Smooth muscle cell (in vitro differentiated cells): ENCODE results near the gene ASAP3. TPM values are rescaled to one million over a fixed set of nuclear protein-coding genes. Genes with fewer than 3 reads are reported as not detected.

Experiments used
- DNase-seq: peaks from one replicate; lab custom pipeline; 2025; ENCODE audit not compliant: unreplicated experiment; lab: John Stamatoyannopoulos, UW
- H2AFZ ChIP-seq: fragments of 200-600 bp; sonication (generic); 2 replicates; pipeline ENCODE4 v1.6.0; 2016; ENCODE audit warnings: antibody characterized with exemption, low read depth, mild to moderate bottlenecking
- H3F3A ChIP-seq: fragments of 200-600 bp; sonication (generic); 2 replicates; pipeline ENCODE4 v1.6.0; 2017; ENCODE audit warnings: antibody characterized with exemption, low read depth
- H3K27ac ChIP-seq: fragments of 200-600 bp; sonication (generic); 2 replicates; pipeline ENCODE4 v1.5.1; 2016; ENCODE audit warnings: low read depth, mild to moderate bottlenecking
- H3K27me3 ChIP-seq: fragments of 200-600 bp; sonication (generic); 2 replicates; pipeline ENCODE4 v1.6.1; 2016; ENCODE audit warnings: low read depth, mild to moderate bottlenecking
- H3K36me3 ChIP-seq: fragments of 200-600 bp; sonication (generic); 2 replicates; pipeline ENCODE4 v1.5.1; 2016; ENCODE audit warnings: low read depth
- H3K4me1 ChIP-seq: fragments of 200-600 bp; sonication (generic); 2 replicates; pipeline ENCODE4 v1.5.1; 2016; ENCODE audit warnings: low read depth
- H3K4me2 ChIP-seq: fragments of 200-600 bp; sonication (generic); 2 replicates; pipeline ENCODE4 v1.6.0; 2016; ENCODE audit warnings: mild to moderate bottlenecking
- H3K4me3 ChIP-seq: fragments of 200-600 bp; sonication (generic); 2 replicates; pipeline ENCODE4 v1.5.1; 2016; ENCODE audit warnings: mild to moderate bottlenecking
- H3K79me2 ChIP-seq: fragments of 200-600 bp; sonication (generic); 2 replicates; pipeline ENCODE4 v1.6.0; 2016; ENCODE audit warnings: low read depth, mild to moderate bottlenecking
- H3K9ac ChIP-seq: fragments of 200-600 bp; sonication (generic); 2 replicates; pipeline ENCODE4 v1.6.0; 2016; ENCODE audit warnings: low read depth
- H3K9me3 ChIP-seq: fragments of 200-600 bp; sonication (generic); replicated peaks from 2 replicates; pipeline ENCODE4 v1.5.1; 2016; ENCODE audit warnings: low read depth
- H4K20me1 ChIP-seq: fragments of 200-600 bp; sonication (generic); 2 replicates; pipeline ENCODE4 v1.6.0; 2016; ENCODE audit warnings: low read depth
- CTCF ChIP-seq: fragments of 200-600 bp; sonication (generic); IDR thresholded peaks from 2 replicates; pipeline ENCODE4 v1.5.1; 2017; ENCODE audit warnings: borderline replicate concordance, mild to moderate bottlenecking, antibody characterized with exemption; ENCODE audit not compliant: insufficient read depth, poor library complexity, severe bottlenecking
- WGBS: methylation state at CpG from one replicate; pipeline ENCODE4 v1.1.7; 2016; ENCODE audit warnings: low lambda C conversion rate; 5-methylcytosine and 5-hydroxymethylcytosine counted together
- polyA plus RNA-seq: library from polyadenylated mRNA; unstranded; fragments of >200 nt; fragmentation: Nextera tagmentation; extraction: Ambion mirVana; gene quantifications from 2 replicates; pipeline ENCODE4 v1.2.1, GENCODE V29; 2016
- total RNA-seq: library from RNA; depleted of rRNA; stranded (reverse); fragments of >200 nt; gene quantifications from 2 replicates; pipeline ENCODE4 v1.2.3, GENCODE V29; 2014

Gene ASAP3
- total and polyA plus RNA-seq, 2 experiments from 2014 or later = 16.3 to 28.9 TPM

- WGBS = 95% methylated on average over 3 of the region's 3 CpGs
- DNase-seq = no peak
Observed at GRCh38 chr1:23492132-23492720, 8.2 kb upstream of the ASAP3 start.

DNA sequence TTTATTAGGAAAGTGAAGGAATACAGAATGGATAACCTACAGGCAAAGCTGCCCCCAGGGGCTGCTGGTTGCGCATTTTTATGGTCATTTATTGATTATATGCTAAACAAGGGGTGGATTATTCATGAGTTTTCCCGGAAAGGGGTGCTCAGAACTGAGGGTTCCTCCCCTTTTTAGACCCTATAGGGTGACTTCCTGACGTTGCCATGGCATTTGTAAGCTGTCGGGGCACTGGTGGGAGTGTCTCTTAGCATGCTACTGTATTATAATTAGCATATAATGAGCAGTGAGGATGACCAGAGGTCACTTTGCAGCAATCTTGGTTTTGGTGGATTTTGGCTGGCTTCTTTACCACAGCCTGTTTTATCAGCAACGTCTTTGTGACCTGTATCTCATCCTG is 5.9 kb upstream of the ASAP3 start:
- Histone ChIP-seq H3K9me3 (no peaks in the 10 kb centered on the region), H4K20me1 (no peaks in the 10 kb centered on the region), H3K79me2 (no peaks in the 10 kb centered on the region), H3F3A (peaks cover 6% of the 10 kb centered on the region), H3K4me2 (no peak overlapping the region), H3K4me3 (no peak overlapping the region), H3K4me1 (no peaks in the 10 kb centered on the region), H3K36me3 (no peaks in the 10 kb centered on the region), H3K9ac (no peak overlapping the region), H3K27me3 (no peaks in the 10 kb centered on the region), H3K27ac (no peak overlapping the region), H2AFZ (no peak overlapping the region)
- WGBS = 61% methylated on average over 5 of the region's 5 CpGs
- no peak for DNase-seq
- no peak for TF ChIP-seq CTCF

More at GRCh38 chr1:23492132-23492720, 8.2 kb upstream of the ASAP3 start:
- Histone ChIP-seq H3K9ac (no peak overlapping the region), H3K4me3 (no peak overlapping the region), H3K79me2 (no peaks in the 10 kb centered on the region), H2AFZ (no peak overlapping the region), H3K27me3 (no peaks in the 10 kb centered on the region), H3F3A (no peaks in the 10 kb centered on the region), H4K20me1 (no peaks in the 10 kb centered on the region), H3K36me3 (no peaks in the 10 kb centered on the region), H3K4me2 (no peak overlapping the region), H3K9me3 (no peaks in the 10 kb centered on the region), H3K27ac (no peak overlapping the region), H3K4me1 (no peaks in the 10 kb centered on the region)
- no peak for TF ChIP-seq CTCF

DNA sequence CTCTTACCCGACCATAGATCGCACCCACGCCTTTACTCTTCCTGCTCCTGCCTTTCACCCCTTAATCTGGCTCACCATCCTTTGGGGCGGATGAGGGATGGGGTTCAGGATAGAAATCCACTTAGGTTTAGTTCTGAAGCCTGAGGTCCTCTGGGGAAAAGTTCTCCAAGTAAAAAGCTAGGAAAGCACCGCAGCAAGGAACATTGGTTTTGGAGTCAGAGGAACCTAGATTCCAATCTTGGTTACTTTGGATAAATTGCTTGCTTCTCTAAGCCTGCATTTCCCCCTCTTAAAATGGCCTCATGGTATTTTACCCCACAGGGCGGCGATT is 988 bp upstream of the ASAP3 start:
- Histone ChIP-seq H3K4me2 (peak overlapping the region; percentile 98), H2AFZ (peak overlapping the region; percentile 28), H3F3A (peaks cover 6% of the 10 kb centered on the region), H3K27ac (no peak overlapping the region), H3K79me2 (peaks cover 14% of the 10 kb centered on the region), H3K4me1 (peaks cover 3% of the 10 kb centered on the region), H3K4me3 (peak overlapping the region; percentile 84), H3K9ac (no peak overlapping the region), H3K9me3 (no peaks in the 10 kb centered on the region), H3K36me3 (no peaks in the 10 kb centered on the region), H3K27me3 (no peaks in the 10 kb centered on the region), H4K20me1 (peaks cover 24% of the 10 kb centered on the region)
- no peak for DNase-seq
- no peak for TF ChIP-seq CTCF
- WGBS = 60% methylated on average over 7 of the region's 7 CpGs
